Ramos (cell line): Measurements from ENCODE around the gene SCUBE1.

Source experiments
- in situ Hi-C: fragments of 300-500 bp; cut with MboI; formaldehyde crosslinking; loops from one replicate; pipeline ENCODE4 v1.14.3; 2022; ENCODE audit warnings: low sequenced_read_pairs; ENCODE audit not compliant: unreplicated experiment

The SCUBE1 gene

GRCh38 chr22:43343262-43343669 is at the start of gene SCUBE1:
SCUBE1 (minus strand) TSS chr22:43343372; CDS start chr22:43343261, 111 bp downstream.
- in situ Hi-C loops: no loop called here

GRCh38 chr22:43392385-43392989 is 49.3 kb upstream of the SCUBE1 start:
- in situ Hi-C loops: no loop called here

GRCh38 chr22:43391306-43391705 is 48.1 kb upstream of the SCUBE1 start:
- in situ Hi-C loops: no loop called here

GRCh38 chr22:43390872-43391271 is 47.7 kb upstream of the SCUBE1 start:
- in situ Hi-C loops: no loop called here

GRCh38 chr22:43390166-43390565 is 47.0 kb upstream of the SCUBE1 start:
- in situ Hi-C loops: no loop called here

GRCh38 chr22:43389227-43389836 is 46.2 kb upstream of the SCUBE1 start:
- in situ Hi-C loops: loop anchor here (10.0 kb wide), 1 partner anchor 115 kb away; no protein-coding TSS in a partner anchor

- in situ Hi-C loops: loop anchor here (10.0 kb wide), 1 partner anchor 114 kb away; no protein-coding TSS in a partner anchor
These were observed 45.3 kb upstream of the SCUBE1 start for GRCh38 chr22:43388420-43388851.

GRCh38 chr22:43387815-43388214 is 44.6 kb upstream of the SCUBE1 start:
- in situ Hi-C loops: loop anchor here (10.0 kb wide), 1 partner anchor 113 kb away; no protein-coding TSS in a partner anchor

- in situ Hi-C loops: loop anchor here (10.0 kb wide), 1 partner anchor 111 kb away; no protein-coding TSS in a partner anchor
These were observed 42.8 kb upstream of the SCUBE1 start for GRCh38 chr22:43385770-43386641.

- in situ Hi-C loops: loop anchor here (10.0 kb wide), 1 partner anchor 110 kb away; no protein-coding TSS in a partner anchor
These were observed 41.7 kb upstream of the SCUBE1 start for GRCh38 chr22:43384863-43385262.

GRCh38 chr22:43381693-43382092 is 38.5 kb upstream of the SCUBE1 start:
- in situ Hi-C loops: loop anchor here (10.0 kb wide), 1 partner anchor 107 kb away; no protein-coding TSS in a partner anchor

- in situ Hi-C loops: no loop called here
These were observed 34.9 kb upstream of the SCUBE1 start for GRCh38 chr22:43377896-43378704.

GRCh38 chr22:43377548-43377895 is 34.4 kb upstream of the SCUBE1 start:
- in situ Hi-C loops: no loop called here

- in situ Hi-C loops: no loop called here
These were observed 33.8 kb upstream of the SCUBE1 start for GRCh38 chr22:43376765-43377547.

- in situ Hi-C loops: no loop called here
These were observed 32.8 kb upstream of the SCUBE1 start for GRCh38 chr22:43375951-43376455.

- in situ Hi-C loops: no loop called here
These were observed 26.9 kb upstream of the SCUBE1 start for GRCh38 chr22:43370036-43370435.

GRCh38 chr22:43365715-43366440 is 22.7 kb upstream of the SCUBE1 start:
- in situ Hi-C loops: no loop called here

GRCh38 chr22:43364169-43364435 is 20.9 kb upstream of the SCUBE1 start:
- in situ Hi-C loops: no loop called here
